Activated naive CD4-positive, alpha-beta T cell treated with Interleukin-2 at 50 U/mL for 16 hours (primary cell): Measurements from ENCODE around the gene ACOT7.
"Not testable (repeated sequence)": the region's sequence is repeated elsewhere in the genome, so short reads cannot be mapped to it uniquely, and the experiment has no call there.

Experiments used
- DNase-seq: peaks from one replicate; pipeline ENCODE4 v3.0.0-alpha.2; 2020

ACOT7 gene

DNA sequence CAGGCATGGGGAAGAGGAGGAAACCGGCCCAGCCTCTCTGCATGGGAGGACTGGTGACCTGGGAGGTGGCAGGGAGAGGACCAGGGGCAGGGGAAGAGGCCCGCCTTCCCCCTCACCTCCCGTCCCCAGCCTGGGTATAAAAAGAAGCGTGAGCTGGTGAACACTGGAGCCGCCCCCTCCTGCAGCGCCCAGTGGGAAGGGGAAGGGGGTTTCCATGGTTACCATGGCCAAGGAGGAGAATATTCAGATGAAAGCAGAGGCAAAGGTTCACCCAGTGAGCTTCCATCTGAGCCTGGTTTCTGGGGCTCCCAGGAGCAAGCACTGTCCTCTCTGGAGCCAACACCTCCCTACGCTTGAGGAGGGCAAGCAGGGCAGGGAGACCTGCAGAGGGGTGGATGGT lies 54.9 kb downstream of the ACOT7 start:
- no peak for DNase-seq

DNA sequence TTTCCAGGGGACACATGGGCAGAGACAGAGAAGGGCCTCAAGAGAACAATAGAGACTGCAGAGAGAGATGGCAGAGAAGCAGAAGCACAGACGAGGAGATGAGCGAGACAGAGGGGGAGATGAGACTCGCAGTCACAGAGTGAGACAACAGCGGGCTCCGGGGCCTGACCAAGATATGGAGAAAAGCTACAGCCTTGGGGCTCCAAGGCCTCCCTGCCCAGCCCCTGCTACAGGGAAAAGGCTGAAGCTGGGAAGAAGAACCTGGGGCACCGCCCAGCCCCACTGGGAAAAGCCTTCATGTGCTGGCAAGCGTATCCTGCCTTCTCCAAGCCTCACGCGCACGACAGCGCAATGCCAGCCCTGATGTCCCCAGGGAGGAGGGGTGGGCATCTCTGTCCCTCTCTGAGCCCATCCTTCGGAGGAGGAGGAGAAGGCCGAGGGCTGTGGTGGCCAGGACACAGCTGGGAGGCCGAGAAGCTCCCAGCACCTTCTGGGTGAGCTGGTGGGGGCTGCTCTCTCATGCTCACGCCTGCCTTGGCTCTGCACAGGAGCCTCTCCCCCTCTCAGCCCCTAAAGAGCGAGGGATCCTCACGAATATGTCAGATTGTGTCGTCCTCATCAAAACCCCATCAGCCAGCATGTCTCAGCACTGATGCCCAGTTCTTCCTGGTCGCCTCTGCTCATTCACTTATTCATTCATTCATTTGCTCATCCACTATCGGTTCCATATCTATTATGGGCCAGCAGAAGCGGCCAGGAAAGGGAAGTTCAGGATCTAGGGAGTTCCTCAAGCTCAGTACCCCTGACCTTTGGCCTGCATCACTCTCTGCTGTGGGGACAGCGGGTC lies 56.6 kb downstream of the ACOT7 start:
- DNase-seq = no peak

DNA sequence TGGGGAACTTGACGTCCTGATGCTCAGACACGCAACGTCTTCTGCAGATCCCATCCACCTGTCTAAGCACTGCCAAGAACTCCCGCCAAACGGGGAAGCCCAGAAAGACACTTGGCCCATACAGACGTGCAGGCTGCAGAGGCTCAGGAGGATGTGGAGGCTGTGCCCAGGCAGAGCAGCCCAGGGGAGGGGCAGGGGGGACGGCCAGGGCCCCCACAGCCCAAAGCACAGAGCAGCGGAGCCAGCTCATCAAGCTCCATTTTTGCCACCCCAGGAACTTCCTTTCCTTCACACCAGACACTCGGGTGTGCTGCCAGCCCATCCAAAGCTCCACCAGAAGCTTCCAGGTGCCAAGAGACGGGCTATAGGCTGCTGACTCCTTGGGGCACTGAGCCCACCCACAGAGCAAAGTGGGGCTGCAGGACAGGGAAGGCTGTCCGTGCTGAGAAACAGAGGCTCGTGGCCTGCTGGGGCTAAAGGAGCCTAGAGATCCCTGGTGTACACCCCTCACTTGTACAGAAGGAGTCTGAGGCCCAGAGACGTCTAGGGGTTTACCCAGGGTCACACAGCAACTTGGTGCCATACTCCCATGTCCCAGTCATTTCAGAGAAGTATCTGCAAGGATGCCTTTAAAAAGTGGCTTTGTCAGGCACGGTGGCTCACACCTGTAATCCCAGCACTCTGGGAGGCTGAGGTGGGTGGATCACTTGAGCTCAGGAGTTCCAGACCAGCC lies 59.1 kb downstream of the ACOT7 start:
- DNase-seq = no peak

DNA sequence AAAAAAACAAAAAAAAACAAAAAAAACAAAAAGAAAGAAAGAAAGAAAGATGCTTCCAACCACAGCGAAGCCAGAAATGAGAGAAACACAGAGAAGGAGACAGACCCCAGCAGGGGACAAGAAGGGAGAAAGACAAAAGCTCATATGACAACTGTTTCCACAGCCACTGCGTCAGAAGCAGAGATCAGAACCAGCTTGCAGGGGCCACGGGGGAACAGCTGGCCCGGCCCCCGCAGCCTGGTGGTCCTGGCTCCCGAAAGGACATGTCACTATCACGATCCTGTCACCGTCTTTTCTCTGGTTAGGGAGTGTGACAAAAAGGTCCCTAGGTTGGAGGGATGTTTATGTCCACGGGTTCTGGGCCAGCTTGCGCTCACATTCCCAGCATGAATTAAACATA lies 60.7 kb downstream of the ACOT7 start:
- DNase-seq = no peak

DNA sequence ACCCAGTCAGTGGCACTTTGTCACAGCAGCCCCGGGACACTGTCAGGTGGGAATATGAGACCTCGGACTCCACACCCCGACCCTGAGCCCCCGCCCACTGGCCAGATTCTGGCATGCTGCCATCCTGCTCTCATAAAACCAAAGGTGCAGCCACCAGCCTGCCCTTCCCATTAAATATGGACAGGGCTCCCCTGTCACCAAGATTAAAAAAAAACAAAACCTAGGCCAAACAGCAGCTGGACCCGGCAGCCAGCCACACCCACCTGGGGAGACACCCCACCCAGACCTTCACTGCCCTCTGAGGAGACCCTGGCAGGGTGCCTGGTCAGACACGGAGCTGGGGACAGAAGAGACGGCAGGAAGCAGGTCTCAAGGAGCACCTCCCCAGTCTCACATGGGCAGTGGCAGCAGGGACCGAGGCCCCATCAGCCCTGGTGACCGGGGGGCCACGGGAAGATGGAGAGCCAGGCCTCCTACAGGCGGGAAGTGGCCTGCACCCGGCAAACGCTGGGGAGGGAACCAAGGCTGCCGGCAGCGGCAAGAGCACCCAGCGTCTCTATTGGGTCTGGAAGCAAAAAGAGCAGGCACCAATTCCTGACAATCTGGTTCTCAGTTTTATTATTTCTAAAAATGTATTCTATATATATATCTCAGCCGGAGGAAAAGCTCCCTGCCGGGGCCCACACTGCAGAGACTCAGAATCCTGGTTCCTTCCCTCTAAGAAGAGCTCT lies 61.9 kb downstream of the ACOT7 start:
- DNase-seq = no peak

DNA sequence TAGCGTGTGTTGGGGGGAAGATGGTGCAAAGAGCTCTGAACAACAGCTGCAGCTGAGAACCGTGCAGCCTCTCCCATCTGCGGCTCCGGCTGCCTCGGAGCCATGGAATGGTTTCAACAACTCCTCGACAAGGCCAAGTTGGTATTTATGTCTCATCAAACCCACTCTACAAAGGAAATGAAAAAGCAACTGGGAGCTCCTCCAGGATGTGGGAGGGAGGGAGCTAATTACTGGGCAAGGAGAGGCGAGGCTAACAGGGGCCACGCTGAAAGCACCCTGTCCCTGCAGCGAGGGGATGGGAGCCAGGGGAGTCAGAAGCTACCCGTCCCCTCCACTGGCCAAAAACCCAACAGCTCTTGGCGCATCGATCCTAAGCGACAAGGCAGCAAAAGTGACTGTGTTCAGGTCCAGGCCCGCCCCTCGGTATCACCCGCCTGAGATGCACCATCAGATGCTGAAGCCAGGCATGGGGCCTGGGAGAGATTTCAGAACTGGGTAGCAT lies 63.1 kb downstream of the ACOT7 start:
- no peak for DNase-seq

DNA sequence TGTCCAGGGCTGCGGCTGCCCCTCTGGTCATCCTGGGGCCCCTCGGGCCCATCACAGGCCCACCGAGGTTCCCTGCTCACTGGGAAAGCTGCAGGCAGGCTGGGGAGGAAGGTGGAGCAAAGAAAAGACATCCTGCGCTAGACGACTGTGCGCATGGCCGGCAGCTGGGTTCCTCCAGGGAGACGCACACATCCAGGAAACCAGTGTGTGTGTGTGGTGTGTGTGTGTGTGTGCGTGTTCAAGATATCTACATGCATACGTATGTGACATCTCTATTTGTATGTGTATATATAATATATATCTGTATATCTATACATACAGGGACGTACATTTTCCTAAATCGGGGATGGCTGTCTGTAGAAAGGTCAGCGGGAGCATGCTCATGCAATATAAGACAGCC lies 63.7 kb downstream of the ACOT7 start:
- no peak for DNase-seq

DNA sequence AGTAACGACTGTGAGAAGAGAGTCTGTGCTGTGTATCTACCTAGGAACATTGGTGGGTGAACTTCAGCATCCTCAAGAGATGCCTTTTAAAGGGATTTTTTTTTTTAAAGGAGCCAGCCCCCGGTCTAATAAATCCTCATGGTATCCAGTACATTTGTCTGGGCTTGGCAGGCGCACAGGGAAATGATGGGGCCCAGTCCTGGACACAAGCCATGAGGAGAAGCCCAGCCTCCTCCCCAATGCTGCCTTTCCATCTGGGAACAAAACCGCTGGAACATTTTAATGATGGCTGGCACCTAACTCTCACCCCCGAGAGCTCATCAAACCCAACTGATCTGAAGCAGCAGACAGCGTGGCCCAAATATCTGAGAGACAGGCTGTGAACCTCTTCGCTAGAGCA lies 64.2 kb downstream of the ACOT7 start:
- DNase-seq = no peak

DNA sequence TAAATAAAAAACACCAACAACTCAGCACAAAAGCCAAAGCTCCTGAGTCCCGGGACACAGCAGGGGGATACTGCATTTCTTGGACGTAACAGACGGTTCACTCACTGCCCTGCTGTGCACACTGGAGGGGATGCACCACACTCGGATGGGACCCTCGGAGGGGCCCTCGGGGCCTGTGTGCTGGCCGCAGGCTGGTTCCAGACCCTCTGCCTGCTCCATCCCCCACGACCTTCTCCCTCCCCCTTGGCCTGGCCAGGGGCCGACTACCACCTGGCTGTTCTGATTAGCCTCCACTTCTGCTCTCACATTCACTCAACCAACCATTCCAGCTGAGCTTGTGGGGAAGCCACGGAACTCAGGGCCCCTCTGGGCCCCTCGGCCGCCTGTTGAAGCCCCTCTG lies 64.9 kb downstream of the ACOT7 start:
- DNase-seq = no peak

DNA sequence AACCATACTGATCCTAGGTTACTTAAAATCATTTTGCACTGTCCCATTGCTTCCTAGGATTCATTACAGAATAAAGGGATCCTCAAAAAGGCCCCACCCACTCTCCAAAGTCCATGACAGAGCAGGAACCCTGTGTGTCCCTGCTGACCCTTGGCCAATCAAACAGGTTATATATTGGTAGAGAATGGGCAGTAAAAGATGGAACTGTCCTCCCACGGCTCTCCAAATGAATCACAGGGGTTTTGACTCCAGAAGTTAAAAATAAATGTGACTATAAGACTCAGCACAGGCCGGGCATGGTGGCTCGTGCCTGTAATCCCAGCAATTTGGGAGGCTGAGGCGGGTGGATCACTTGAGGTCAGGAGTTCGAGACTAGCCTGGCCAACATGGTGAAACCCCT lies 65.5 kb downstream of the ACOT7 start:
- no peak for DNase-seq

DNA sequence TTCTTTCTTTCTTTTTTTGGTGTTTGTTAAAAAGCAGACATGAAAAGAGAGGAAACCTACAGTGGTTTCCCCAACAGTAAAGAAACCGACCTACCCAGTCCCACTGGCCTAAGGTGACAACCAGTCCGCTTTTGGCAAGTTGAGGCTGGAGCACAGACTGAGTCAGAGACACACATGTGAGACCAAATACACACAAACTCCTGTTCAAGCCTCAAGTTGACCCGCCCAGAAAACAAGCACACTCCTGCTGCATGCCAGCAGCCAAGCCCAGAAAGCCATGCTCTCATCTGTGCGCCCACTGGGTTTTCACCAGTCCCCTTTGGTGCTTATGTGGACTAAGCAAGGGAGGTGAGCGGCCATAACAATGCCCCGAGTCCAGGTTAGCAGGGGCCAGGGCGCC lies 68.1 kb downstream of the ACOT7 start:
- no peak for DNase-seq

DNA sequence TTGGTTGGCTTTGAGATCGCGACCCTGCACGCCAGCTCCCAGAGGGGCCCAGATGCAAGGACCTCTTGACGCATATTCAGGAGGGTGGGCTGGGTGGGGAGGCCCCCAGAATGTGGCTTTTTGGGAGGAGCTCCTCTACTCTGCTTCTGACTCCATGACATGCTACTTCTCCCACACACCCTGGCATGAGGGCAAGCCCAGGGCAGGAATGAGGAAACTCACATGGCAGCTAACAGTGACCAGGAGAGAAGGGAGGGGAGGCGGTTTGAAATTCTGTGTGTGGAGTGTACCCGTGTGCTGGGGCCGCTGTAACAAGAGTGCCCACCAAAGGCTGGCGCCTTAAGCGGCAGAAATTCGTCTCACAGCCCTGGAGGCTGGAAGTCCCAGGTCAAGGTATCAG lies 71.4 kb downstream of the ACOT7 start:
- DNase-seq = no peak

DNA sequence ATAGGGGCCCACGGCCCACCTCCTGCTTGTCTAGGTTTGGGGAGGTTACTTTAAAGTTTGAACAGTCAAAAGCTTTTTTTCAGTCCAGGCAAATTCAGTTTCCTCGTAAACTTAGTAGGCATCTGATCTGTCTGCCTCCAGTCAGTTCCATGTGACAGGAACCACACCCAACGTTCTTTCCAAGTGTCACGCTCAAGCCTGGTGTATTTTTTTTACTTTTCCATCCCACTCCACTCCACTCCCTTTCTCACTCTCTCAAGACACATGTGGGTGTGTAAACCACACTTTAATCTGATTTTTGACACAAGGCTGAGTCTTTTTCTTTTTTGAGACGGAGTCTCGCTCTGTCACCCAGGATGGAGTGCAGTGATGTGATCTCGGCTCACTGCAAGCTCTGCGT lies 72.4 kb downstream of the ACOT7 start:
- DNase-seq = no peak

DNA sequence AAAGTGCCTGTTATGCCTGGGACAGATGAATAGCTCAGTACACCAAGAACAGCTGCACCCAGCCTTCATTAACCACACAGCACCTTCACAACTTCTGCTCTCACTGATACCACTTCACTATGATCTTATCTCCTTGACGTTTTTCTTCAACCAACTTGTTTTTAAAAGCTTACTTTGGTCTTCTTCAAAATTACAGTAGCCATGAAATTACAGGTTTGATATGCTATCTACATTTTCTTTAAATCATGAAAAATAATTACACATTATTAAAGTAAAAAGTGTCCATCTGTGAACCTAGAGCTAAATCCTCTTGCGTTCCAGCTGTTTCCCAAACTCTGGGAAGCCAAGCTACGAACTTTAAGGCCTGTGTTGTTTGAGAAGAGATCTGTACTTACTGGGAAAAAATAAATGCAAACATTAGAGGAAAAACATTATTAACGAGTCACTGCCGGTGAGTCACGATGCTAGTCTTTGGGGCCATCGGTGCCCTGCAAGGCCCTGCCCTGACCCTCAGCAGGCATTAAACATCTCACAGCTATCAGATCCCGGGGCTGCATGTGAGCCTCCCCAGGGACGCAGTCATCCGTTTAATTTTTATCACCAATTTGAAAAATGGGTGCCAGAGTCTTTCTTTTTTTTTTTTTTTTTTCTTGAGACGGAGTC lies 76.3 kb downstream of the ACOT7 start:
- DNase-seq = no peak

DNA sequence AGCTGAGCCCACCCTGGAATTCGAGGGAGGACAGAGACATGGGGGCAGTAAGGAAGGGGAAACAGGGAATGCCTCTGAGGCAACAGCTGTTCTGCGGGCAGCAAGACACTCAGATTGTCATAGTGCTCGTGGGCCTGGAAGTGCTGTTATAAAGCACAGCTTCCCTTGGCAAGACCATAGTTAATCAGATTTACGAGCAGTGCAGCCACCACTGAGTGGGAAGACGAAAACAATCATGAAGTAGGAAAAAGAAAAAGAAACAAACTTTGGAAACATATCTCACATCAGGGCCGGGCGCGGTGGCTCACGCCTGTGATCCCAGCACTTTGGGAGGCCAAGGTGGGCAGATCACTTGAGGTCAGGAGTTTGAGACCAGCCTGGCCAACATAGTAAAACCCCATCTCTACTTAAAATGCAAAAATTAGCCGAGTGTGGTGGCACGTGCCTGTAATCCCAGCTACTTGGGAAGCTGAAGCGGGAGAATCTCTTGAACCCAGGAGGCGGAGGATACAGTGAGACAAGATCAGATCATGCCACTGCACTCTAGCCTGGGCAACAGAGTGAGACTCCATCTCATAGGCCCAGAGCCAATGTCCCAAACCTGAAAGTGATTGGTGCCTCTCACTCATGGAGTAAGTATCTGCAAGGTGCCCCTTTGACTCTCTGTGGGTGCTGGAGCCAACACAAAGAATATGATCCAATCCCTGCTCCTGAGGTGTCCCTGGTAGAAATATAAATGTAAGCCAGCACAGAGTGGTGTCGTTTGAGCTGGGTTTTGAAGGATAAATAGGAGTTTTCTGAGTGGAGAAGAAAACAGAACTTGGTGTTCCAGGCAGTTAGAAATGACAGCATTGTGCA lies 77.1 kb downstream of the ACOT7 start:
- no peak for DNase-seq

DNA sequence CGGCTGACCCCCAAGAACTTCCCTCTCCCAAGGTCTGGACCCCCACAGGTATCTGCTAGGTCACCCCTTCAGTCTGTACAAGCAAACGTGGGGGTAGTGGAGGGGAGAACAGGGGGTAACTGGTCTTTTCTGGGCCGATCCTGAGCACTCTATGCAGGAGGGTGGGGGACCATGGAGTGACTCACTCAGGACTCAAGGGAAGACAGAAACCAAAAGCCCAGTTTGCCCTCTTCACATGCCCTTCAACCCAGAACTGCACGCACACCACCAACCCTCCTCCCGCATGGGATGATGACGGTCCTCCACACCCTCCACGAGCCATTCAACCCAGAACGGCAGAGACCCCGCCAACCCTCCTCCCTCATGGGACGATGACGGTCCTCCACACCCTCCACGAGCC lies 79.1 kb downstream of the ACOT7 start:
- DNase-seq = no peak

DNA sequence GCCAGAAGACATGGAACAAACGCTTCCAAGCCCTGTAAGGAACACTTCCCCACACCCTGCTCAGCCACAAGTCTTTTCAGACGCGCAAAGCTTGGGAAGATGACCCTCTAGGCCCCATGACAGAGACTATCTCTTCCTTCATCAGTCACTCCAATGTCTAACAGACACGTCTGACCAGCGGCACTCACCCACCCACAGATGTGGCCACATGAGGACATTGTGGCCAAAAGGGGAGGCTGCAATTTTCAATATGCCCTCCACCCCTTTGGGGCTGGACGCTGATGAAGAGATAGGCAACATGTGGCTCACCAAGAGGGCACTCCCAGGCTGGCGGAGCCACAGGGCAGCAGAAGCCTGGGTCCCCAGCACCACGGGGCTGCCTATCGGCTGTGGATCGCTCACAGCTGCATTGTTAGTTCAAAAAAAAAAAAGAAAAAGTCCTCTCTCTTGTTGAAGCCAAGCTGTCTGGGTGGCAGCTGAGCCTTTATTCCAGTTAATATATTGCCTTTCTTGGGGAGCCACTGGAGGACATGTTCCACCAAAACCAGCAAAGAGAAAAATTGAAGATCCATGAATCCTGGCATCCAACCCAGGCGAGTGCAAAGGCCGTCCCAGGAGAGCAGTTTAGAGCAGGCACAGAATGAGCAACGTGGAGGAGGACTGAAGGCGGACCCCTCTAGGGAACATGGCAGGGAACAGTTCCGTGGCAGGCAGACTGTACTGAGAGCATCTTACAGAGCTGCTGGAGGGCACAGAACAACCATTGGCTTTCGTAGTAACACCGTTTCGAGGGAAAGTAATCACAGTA lies 80.0 kb downstream of the ACOT7 start:
- no peak for DNase-seq

DNA sequence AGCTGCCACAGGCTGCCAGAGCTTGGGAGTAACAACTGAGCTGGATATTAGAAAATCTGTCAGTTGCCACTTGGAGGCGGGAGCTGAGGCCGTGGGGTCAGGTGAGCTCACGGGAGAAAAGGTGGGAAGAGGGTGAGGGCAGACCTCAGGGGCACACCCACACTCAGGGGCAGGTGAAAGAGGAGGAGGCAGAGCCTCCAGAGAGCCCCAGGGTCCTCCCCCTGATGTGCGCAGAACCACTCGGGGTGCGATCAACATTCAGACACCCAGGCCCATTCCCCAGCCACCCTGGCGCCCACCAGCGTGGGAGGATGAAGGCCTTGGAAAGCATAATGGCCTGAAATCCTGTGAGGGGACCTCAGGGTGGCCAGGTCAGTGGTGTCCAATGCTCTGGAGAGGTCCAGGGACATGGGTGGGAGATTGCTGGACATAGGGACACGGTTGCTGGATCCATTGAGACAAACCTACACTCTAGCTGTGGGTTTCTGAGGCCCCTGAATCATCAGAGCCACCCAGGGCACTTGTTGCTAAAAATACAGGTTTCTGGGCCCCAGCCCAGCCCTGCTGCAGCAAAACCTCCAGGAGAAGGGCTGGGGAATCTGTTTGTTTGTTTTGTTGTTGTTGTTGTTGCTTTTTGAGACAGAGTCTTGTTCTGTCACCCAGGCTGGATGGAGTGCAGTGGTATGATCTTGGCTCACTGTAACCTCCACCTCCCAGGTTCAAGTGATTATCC lies 83.3 kb downstream of the ACOT7 start:
- no peak for DNase-seq

DNA sequence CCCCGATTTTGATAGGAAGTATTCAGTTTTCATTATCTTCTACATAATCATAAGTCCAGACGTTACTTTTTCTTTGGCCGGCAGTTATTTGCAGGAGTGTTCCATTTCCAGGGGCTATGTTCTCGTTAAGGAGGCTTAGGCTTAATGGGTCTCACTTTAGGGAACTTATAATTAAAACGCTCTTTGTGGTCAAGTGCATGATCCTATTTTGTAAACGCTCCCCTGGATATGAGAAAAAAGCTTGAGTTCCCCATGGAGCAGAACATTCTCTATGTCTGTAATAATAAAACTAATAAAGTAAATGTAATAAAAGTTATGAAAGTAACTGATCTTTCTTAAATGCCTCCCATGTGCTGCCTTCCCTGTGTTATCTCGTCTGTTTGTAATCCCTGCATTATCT lies 84.0 kb downstream of the ACOT7 start:
- DNase-seq = no peak

DNA sequence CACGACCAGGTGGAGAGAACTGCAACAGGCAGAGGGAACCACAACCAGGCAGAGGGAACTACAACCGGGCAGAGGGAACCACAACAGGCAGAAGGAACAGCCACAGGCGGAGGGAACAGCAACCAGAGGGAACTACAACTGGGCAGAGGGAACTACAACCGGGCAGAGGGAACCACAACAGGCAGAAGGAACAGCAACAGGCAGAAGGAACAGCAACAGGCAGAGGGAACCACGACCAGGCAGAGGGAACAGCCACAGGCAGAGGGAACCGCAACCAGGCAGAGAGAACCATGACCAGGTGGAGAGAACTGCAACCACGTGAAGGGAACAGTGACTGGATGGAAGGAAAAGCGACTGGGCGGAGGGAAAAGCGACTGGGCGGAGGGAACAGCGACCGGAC lies 85.1 kb downstream of the ACOT7 start:
- no peak for DNase-seq

DNA sequence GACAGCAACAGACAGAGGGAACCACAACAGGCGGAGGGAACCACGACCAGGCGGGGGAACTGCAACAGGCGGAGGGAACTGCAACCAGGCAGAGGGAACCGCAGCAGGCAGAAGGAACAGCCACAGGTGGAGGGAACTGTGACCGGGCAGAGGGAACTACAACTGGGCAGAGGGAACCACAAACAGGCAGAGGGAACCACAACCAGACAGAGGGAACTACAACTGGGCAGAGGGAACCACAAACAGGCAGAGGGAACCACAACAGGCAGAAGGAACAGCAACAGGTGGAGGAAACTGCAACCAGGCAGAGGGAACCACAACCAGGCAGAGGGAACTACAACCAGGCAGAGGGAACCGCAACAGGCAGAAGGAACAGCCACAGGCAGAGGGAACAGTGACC lies 85.9 kb downstream of the ACOT7 start:
- not testable (repeated sequence) for DNase-seq
